ENCODE data around the gene R3HCC1L.

The R3HCC1L gene

DNA sequence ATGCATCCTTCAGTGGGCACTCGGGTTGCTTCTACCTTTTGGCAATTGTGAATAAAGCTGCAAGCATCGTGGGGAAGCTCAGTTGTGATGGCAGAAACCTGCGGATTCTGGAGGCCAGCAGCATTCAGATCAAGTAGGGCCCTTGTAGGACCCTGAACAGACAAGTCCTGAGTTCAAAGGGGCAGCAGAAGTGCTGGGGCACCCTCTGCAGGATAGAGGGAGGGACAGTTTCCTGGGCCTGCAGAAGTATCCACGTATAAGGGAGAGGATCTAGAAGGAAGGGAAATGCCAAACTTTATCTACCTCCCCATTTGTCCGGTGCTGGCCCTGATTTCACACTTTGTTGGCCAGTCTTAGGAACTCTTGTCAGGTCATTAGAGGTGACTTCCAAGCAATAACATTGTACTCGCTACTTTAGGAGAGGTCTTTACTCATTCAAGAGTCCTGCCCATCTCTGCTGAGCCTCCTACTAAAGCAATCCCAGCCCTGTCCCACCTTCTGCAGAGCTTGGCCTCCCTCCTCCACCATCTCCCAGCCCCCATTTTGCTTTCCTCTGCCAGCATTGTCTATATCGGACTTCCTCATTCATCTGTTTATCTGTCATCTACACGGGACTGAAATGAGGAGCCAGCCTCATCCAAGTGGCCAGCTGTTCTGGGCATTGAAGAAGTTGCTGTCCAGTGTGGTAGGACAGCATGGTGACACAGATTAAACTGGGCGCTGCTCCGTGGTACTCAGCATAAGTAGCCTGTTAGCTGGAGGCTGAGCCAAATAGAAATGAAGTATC lies 26.6 kb upstream of the R3HCC1L start:
- peaks cover 6% of the 10 kb centered on the region for H3K27me3 ChIP-seq (ENCODE audit: insufficient read depth, poor library complexity, severe bottlenecking)
- H3K4me1 ChIP-seq (ENCODE audit: insufficient read depth, poor library complexity, severe bottlenecking): no peaks in the 10 kb centered on the region
- H3K9me3 ChIP-seq (ENCODE audit: severe bottlenecking): no peaks in the 10 kb centered on the region
- no peak overlapping the region for H3K4me3 ChIP-seq (ENCODE audit: severe bottlenecking)
- no peaks in the 10 kb centered on the region for H3K36me3 ChIP-seq (ENCODE audit: low read depth)
- no peak for ATAC-seq (ENCODE audit: low read depth)
- TF ChIP-seq, protein P1, sequence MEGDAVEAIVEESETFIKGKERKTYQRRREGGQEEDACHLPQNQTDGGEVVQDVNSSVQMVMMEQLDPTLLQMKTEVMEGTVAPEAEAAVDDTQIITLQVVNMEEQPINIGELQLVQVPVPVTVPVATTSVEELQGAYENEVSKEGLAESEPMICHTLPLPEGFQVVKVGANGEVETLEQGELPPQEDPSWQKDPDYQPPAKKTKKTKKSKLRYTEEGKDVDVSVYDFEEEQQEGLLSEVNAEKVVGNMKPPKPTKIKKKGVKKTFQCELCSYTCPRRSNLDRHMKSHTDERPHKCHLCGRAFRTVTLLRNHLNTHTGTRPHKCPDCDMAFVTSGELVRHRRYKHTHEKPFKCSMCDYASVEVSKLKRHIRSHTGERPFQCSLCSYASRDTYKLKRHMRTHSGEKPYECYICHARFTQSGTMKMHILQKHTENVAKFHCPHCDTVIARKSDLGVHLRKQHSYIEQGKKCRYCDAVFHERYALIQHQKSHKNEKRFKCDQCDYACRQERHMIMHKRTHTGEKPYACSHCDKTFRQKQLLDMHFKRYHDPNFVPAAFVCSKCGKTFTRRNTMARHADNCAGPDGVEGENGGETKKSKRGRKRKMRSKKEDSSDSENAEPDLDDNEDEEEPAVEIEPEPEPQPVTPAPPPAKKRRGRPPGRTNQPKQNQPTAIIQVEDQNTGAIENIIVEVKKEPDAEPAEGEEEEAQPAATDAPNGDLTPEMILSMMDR (IDR thresholded peaks at IDR 0.05; ENCODE audit: poor library complexity, severe bottlenecking): no peak
- no peak overlapping the region for H3K27ac ChIP-seq (ENCODE audit: poor library complexity, severe bottlenecking)
- DNase-seq (ENCODE audit: low spot score): no peak

DNA sequence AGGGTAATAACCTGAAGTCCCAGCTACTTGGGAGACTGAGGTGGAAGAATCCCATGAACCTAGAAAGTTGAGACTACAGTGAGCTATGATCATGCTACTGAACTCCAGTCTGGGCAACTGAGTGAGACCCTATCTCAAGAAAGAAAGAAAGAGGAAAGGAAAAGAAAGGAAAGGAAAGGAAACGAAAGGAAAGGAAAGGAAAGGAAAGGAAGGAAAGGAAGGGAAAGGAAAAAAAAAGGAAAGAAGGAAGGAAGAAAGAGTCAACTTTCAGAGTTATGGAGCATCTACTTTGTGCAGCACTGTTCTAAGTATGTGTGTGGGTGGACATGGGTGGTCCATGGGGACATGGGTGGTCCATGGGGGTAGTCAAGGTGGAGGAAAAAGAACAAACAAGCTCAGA lies 24.1 kb upstream of the R3HCC1L start:
- H3K27ac ChIP-seq (ENCODE audit: poor library complexity, severe bottlenecking): no peak overlapping the region
- TF ChIP-seq, protein P1 (IDR thresholded peaks at IDR 0.05; ENCODE audit: poor library complexity, severe bottlenecking): no peak
- H3K4me3 ChIP-seq (ENCODE audit: severe bottlenecking): no peak overlapping the region
- no peaks in the 10 kb centered on the region for H3K4me1 ChIP-seq (ENCODE audit: insufficient read depth, poor library complexity, severe bottlenecking)
- no peaks in the 10 kb centered on the region for H3K9me3 ChIP-seq (ENCODE audit: severe bottlenecking)
- H3K27me3 ChIP-seq (ENCODE audit: insufficient read depth, poor library complexity, severe bottlenecking): peaks cover 6% of the 10 kb centered on the region
- no peaks in the 10 kb centered on the region for H3K36me3 ChIP-seq (ENCODE audit: low read depth)
- ATAC-seq (ENCODE audit: low read depth) (no peak), DNase-seq (ENCODE audit: low spot score) (no peak)

DNA sequence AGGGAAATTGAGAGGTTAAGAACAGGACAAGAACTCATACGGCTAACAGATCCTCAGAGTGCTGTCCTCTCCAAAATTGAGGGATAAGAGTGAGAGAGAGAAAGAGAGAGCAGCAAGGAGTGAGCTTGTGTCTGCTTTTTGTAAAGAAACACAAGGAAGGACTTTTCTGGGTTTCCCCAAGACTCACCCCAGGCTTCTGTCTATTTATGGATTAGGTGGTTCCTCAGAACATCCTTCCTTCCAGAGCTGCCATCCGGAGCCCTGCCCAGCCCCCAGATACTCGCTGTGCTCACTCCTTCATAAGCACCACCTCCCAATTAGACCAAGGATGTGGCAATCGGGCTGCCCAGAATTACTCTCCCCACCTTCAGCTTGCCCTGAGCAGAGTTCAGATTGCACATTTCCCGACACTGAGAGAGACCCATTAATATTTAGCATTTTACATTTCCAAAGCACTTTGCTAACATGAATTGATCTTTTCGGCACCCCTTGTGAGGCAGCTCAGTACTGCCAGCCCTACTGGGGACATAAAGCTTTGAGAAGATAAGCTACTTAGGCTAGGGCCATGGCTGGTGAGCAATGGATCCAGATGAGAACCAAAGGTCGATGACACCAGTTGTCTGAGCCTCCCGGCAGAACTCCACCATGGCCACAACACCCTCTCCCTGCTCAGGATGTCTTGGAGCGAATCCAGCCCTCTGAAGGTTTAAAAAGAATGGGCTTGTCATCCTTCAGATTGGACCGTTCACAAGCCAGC lies 19.2 kb upstream of the R3HCC1L start:
- TF ChIP-seq, protein P1 (IDR thresholded peaks at IDR 0.05; ENCODE audit: poor library complexity, severe bottlenecking): no peak
- H3K36me3 ChIP-seq (ENCODE audit: low read depth): no peaks in the 10 kb centered on the region

DNA sequence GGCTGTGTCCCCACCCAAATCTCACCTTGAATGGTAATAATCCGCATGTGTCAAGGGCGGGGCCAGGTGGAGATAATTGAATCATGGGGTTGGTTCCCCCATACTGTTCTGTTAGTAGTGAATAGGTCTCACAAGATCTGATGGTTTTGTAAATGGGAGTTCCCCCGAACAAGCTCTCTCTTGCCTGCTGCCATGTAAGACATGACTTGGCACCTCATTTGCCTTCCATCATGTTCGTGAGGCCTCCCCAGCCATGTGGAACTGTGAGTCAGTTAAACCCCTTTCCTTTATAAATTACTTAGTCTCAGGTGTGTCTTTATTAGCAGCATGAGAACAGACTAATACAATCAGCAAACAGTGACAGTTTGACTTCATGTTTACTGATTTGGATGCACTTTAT lies 14.6 kb upstream of the R3HCC1L start:
- H3K36me3 ChIP-seq (ENCODE audit: low read depth): no peaks in the 10 kb centered on the region
- H3K27ac ChIP-seq (ENCODE audit: poor library complexity, severe bottlenecking): no peak overlapping the region
- H3K9me3 ChIP-seq (ENCODE audit: severe bottlenecking): no peaks in the 10 kb centered on the region
- TF ChIP-seq, protein P1 (IDR thresholded peaks at IDR 0.05; ENCODE audit: poor library complexity, severe bottlenecking): no peak
- no peak overlapping the region for H3K4me3 ChIP-seq (ENCODE audit: severe bottlenecking)
- no peaks in the 10 kb centered on the region for H3K4me1 ChIP-seq (ENCODE audit: insufficient read depth, poor library complexity, severe bottlenecking)
- no peak for ATAC-seq (ENCODE audit: low read depth)
- no peak for DNase-seq (ENCODE audit: low spot score)
- peaks cover 6% of the 10 kb centered on the region for H3K27me3 ChIP-seq (ENCODE audit: insufficient read depth, poor library complexity, severe bottlenecking)

More for the DNA sequence above, 19.2 kb upstream of the R3HCC1L start:
- Histone ChIP-seq H3K27ac (ENCODE audit: poor library complexity, severe bottlenecking) (no peak overlapping the region), H3K27me3 (ENCODE audit: insufficient read depth, poor library complexity, severe bottlenecking) (peaks cover 6% of the 10 kb centered on the region), H3K4me1 (ENCODE audit: insufficient read depth, poor library complexity, severe bottlenecking) (no peaks in the 10 kb centered on the region), H3K4me3 (ENCODE audit: severe bottlenecking) (no peak overlapping the region), H3K9me3 (ENCODE audit: severe bottlenecking) (no peaks in the 10 kb centered on the region)
- ATAC-seq (ENCODE audit: low read depth) (no peak), DNase-seq (ENCODE audit: low spot score) (no peak)
